HUES6 (cell line): ENCODE data around the gene DRAP1.

Experiments used
- H3K27ac ChIP-seq: 2 replicates; pipeline ENCODE4 v1.7.0; 2013; ENCODE audit warnings: low read depth, mild to moderate bottlenecking, low read length, inconsistent platforms
- H3K27me3 ChIP-seq: 2 replicates; pipeline ENCODE4 v1.6.1; 2013; ENCODE audit warnings: low read length; ENCODE audit not compliant: control insufficient read depth, insufficient read depth
- H3K36me3 ChIP-seq: 2 replicates; pipeline ENCODE4 v1.6.1; 2013; ENCODE audit warnings: low read length; ENCODE audit not compliant: control insufficient read depth, insufficient read depth
- H3K4me1 ChIP-seq: 2 replicates; pipeline ENCODE4 v1.6.1; 2013; ENCODE audit warnings: low read length; ENCODE audit not compliant: control insufficient read depth, insufficient read depth
- H3K4me3 ChIP-seq: 2 replicates; pipeline ENCODE4 v1.5.1; 2013; ENCODE audit warnings: low read depth, low read length
- H3K9ac ChIP-seq: one replicate; pipeline ENCODE4 v1.6.1; 2013; ENCODE audit warnings: mild to moderate bottlenecking, low read length
- H3K9me3 ChIP-seq: 2 replicates; pipeline ENCODE4 v1.6.1; 2013; ENCODE audit warnings: low read depth, low read length; ENCODE audit not compliant: control insufficient read depth, insufficient read depth

DRAP1 gene

DNA sequence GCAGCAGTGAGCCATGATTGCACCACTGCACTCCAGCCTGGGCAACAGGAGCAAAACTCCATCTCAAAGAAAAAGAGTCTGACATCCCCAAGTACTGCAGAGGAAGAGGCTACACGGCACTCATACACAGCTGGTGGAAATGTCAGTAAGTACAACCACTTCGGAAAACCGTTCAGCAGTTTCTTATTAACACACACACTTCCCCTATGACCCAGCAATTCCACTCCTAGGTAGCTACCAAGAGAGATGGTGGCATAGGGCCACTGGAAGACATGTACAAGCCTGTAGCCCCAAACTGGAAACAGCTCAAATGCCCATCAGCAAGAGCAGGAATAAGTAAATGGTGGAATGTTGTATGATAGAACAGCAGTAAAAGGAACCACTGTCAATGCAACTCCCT lies 3.3 kb downstream of the DRAP1 start:
- Histone ChIP-seq H3K9me3 (no peaks in the 10 kb centered on the region), H3K27me3 (no peaks in the 10 kb centered on the region), H3K9ac (no peak overlapping the region), H3K4me3 (no peak overlapping the region), H3K4me1 (peaks cover 16% of the 10 kb centered on the region), H3K36me3 (peaks cover 24% of the 10 kb centered on the region), H3K27ac (no peak overlapping the region)

DNA sequence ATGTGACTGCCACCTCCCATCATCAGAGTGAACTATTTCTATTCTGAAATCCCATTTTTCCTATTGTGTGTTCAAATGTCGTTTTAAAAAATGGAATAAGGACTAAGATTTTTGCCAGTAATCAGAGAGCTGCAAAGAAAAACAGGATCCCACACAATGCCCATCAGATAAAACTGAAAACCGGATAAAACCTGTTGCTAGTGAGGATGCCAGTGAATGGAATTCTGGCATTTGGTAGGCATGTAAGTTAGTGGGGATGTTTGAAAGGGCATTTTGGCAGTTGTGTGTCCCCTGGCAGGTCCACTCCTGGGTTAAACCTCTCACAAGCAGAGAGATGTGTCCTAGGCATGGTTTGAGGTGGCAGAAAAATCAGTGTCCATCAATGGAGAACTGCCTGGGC lies 6.2 kb downstream of the DRAP1 start:
- H3K27ac ChIP-seq: no peak overlapping the region
- H3K4me3 ChIP-seq: no peak overlapping the region
- no peaks in the 10 kb centered on the region for H3K27me3 ChIP-seq
- no peak overlapping the region for H3K9ac ChIP-seq
- no peaks in the 10 kb centered on the region for H3K9me3 ChIP-seq
- peaks cover 7% of the 10 kb centered on the region for H3K4me1 ChIP-seq
- peaks cover 23% of the 10 kb centered on the region for H3K36me3 ChIP-seq

DNA sequence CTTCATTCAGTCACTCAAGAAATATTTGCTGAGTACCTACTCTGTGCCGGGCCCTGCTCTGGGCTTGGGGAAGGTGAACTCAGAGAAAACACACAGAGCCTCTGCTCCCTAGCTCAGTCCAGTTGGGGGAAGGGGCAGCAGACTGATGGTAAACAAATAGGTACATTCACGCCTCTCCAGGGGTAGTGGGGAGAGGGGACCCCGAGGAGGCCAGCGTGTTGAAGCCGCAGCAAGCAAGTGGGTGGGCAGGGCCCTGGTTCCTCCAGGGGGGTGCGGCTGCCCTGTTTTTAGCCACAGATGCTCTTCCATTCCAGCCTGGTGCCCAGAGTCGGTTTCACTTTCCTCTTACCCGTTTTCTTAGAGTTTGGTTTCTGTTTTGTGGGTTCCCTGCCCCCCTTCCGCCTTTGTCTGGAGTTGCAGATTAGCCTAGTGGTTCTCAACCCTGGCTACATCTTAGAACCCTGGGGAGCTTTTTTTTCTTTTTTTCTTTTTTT lies 8.7 kb downstream of the DRAP1 start:
- no peaks in the 10 kb centered on the region for H3K9me3 ChIP-seq
- H3K27ac ChIP-seq: no peak overlapping the region
- H3K9ac ChIP-seq: no peak overlapping the region
- peaks cover 20% of the 10 kb centered on the region for H3K4me1 ChIP-seq
- H3K36me3 ChIP-seq: peaks cover 6% of the 10 kb centered on the region
- no peak overlapping the region for H3K4me3 ChIP-seq
- no peaks in the 10 kb centered on the region for H3K27me3 ChIP-seq

DNA sequence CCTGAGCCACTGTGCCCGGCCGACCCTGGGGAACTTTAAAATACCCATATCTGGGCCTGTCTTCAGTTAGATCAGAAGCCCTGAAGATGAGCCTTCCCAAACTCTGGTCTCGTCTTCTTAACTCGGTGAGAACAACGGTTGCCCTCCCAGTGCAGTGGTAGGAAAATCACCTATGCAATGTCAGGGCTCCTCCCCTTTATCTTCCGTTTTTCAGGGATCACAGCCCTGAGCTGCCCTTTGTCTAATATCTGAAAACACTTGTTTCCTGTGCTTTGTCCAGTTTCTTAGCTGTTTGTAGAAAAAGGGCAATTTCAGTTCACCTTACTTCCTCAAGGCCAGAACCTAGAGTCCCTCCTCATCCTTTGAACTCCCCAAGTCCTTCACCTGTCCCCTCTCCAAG lies 9.4 kb downstream of the DRAP1 start:
- Histone ChIP-seq H3K9me3 (no peaks in the 10 kb centered on the region), H3K4me3 (no peak overlapping the region), H3K27ac (no peak overlapping the region), H3K36me3 (no peaks in the 10 kb centered on the region), H3K27me3 (no peaks in the 10 kb centered on the region), H3K4me1 (peaks cover 20% of the 10 kb centered on the region), H3K9ac (no peak overlapping the region)

DNA sequence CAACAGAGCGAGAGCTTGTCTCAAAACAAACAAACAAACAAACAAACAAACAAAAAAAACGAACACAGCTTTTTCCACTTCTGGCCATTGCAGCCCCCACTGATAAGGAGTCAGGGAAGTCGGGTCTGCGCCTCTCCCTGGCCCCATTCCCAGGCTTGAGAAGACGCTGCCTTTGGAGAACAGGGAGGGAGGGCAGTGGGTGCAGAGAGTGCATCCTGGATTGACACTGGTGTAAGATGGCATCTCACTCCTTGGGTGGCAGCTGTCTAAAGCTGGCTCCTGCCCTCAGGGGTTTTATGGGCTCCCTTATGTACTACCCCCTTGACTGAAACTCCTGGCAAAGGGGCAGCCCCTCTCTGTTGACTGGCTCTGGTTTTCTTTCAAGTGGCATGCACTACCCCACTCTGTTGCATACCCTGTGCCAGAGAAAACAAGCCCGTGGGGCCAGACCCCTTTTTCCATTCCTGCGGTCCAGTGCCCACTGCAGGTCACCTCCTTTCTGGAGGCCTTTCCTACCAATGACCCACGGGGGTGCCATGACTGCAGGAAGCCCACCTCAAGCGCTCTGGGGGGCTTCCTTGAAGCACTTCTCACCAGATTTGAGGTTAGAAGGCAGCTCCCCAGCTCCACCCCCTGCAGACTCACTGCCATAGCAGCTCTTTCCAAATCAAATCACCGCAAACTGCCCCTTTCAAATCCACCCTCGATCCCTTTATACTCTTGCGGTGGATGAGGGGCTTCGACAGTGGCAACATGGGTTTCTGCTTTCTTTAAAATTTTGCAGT lies 12.7 kb downstream of the DRAP1 start:
- no peak overlapping the region for H3K9ac ChIP-seq
- no peaks in the 10 kb centered on the region for H3K36me3 ChIP-seq
- H3K4me3 ChIP-seq: peak overlapping the region; percentile 39

DNA sequence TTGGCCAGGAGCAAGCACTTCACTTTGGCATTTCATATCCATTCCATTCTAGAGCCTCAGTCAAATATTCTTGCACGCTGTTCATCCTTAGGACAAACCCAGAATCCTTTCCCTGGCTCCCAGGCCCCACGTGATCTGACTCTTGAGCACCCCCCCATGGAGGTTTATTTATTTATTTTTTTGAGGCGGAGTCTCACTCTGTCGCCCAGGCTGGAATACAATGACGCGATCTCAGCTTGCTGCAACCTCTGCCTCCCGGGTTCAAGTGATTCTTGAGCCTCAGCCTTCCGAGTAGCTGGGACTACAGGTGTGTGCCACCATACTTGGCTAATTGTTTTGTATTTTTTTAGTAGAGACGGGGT lies 13.3 kb downstream of the DRAP1 start:
- no peaks in the 10 kb centered on the region for H3K27me3 ChIP-seq
- no peak overlapping the region for H3K27ac ChIP-seq
- no peaks in the 10 kb centered on the region for H3K9me3 ChIP-seq
- H3K4me1 ChIP-seq: peaks cover 23% of the 10 kb centered on the region
- H3K36me3 ChIP-seq: no peaks in the 10 kb centered on the region
- H3K4me3 ChIP-seq: peak overlapping the region; percentile 39
- H3K9ac ChIP-seq: no peak overlapping the region

More for the DNA sequence above, 12.7 kb downstream of the DRAP1 start:
- Histone ChIP-seq H3K4me1 (peaks cover 20% of the 10 kb centered on the region), H3K9me3 (no peaks in the 10 kb centered on the region), H3K27me3 (no peaks in the 10 kb centered on the region), H3K27ac (no peak overlapping the region)

DNA sequence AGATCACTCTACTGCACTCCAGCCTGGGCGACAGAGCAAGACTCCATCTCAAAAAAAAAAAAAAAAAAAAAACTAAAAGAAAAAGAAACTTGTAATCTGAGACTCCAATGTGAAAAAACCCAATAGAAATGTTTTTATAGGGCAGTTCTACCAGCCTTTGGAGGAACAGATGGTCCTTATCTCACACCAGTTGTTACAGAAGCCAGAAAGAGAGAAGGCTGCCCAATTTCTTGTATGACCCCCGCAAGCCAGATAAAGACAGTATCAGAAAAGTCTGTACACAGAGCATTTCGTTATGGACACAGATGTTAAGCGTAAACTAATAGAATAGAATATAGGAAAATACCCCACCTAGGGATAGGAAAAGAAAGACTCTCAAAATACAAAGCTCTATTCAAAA lies 14.8 kb downstream of the DRAP1 start:
- no peak overlapping the region for H3K9ac ChIP-seq
- no peaks in the 10 kb centered on the region for H3K27me3 ChIP-seq
- H3K27ac ChIP-seq: no peak overlapping the region
- no peaks in the 10 kb centered on the region for H3K36me3 ChIP-seq
- H3K4me1 ChIP-seq: peaks cover 23% of the 10 kb centered on the region
- H3K4me3 ChIP-seq: no peak overlapping the region
- H3K9me3 ChIP-seq: no peaks in the 10 kb centered on the region

DNA sequence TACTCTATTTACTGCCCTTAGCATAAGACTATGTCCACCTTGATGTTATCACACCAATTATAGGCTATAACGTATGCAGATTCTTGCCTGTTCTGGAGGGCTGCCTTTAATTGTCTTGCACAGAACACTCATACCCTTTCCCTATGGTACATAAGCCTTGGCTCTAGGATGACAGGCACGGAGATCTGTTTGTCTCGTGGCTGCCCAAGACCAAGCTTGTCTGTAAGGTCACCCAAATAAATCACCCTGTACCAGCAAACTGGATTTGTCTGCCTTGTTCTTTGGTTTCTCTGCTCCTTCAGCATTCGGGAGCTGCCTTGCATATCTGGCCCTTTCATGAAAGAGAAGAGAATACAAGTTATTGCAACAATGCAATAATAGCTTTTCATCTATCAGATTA lies 18.5 kb downstream of the DRAP1 start:
- no peaks in the 10 kb centered on the region for H3K9me3 ChIP-seq
- H3K4me1 ChIP-seq: peaks cover 16% of the 10 kb centered on the region
- H3K4me3 ChIP-seq: no peak overlapping the region
- no peaks in the 10 kb centered on the region for H3K27me3 ChIP-seq
- H3K27ac ChIP-seq: no peak overlapping the region
- no peaks in the 10 kb centered on the region for H3K36me3 ChIP-seq
- no peak overlapping the region for H3K9ac ChIP-seq

DNA sequence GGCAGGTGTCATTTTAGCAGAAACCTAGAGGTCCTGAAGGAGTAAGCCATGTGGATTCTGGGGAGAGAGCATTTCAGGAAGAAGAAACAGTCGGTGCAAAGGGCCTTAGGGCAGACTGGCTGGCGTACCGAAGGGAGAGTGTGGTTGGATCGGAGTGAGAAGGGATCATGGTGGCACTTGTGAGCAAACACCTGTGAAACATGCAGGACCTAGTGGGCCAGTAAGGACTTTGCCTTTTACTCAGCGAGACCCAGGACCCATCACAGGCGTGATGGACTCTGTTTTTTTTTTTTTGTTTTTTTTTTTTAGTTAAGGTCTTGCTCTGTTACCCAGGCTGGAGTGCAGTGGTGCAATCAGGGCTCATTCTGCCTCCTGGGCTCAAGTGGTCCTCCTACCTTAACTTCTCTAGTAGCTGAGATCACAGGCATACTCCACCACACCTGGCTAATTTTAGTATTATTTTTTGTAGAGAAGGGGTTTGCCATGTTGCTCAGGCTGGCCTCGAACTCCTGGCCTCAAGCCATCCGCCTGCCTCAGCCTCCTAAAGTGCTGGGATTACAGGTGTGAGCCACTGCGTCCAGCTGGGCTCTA lies 22.6 kb downstream of the DRAP1 start:
- Histone ChIP-seq H3K9me3 (no peaks in the 10 kb centered on the region), H3K9ac (no peak overlapping the region), H3K4me3 (no peak overlapping the region), H3K27ac (no peak overlapping the region), H3K4me1 (peaks cover 27% of the 10 kb centered on the region), H3K36me3 (no peaks in the 10 kb centered on the region), H3K27me3 (no peaks in the 10 kb centered on the region)

DNA sequence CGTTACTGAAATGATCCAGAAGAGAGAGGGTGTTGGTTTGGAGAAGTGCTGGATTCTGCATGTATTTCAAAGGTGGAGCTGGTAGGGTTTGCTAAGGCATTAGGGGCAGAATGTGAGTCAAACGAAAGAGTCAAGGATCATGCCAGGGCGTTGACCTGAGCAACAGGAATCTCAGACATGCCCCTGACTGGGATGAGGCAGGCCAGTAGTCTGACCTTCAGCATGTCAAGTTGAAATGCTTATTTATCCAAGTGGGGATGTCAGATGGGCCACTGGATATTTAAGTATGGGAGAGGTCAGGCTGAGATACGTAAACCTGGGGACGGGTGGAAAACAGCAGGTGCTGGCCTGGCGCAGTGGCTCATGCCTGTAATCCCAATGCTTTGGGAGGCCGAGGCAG lies 23.3 kb downstream of the DRAP1 start:
- Histone ChIP-seq H3K36me3 (no peaks in the 10 kb centered on the region), H3K9ac (no peak overlapping the region), H3K27me3 (no peaks in the 10 kb centered on the region), H3K4me1 (peaks cover 32% of the 10 kb centered on the region), H3K9me3 (no peaks in the 10 kb centered on the region), H3K4me3 (no peak overlapping the region), H3K27ac (no peak overlapping the region)

DNA sequence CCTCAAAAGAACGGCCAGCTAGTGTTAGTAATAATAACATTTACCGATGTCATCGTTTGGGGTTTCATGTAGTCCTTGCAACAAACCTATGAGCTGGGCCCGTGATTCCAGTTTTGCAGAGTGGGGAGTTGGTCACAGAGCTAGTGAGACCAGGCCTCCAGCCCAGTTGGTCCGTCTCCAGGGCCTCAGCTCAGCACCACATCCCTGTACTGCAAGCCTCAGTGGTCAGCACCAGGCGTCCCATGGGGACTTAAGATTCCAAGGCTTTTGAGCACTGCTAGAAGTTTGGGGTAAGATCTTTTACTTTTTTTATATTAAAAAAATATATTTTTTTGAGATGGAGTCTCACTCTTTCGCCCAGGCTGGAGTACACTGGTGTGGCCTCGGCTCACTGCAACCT lies 25.0 kb downstream of the DRAP1 start:
- Histone ChIP-seq H3K27ac (no peak overlapping the region), H3K4me3 (no peak overlapping the region), H3K27me3 (no peaks in the 10 kb centered on the region), H3K9ac (no peak overlapping the region), H3K9me3 (no peaks in the 10 kb centered on the region), H3K4me1 (peaks cover 28% of the 10 kb centered on the region), H3K36me3 (no peaks in the 10 kb centered on the region)
